AG04449 (cell line): ENCODE results near the gene C5orf15.

Experiments used
- CTCF ChIA-PET: fragments of 350-600 bp; formaldehyde crosslinking; extraction: SDS; loops from one replicate; lab custom pipeline; 2021; ENCODE audit warnings: antibody characterized with exemption; lab: Yijun Ruan, JAX
- POLR2A ChIA-PET: fragments of 400-600, 350-600 bp; formaldehyde crosslinking; extraction: SDS; loops from one replicate; lab custom pipeline; 2020; ENCODE audit warnings: antibody characterized with exemption, inconsistent platforms; lab: Yijun Ruan, JAX
- DNase-seq: peaks from one replicate; pipeline ENCODE4 v3.0.0-alpha.2; 2010; ENCODE audit warnings: low read depth, low spot score
- H3K4me3 ChIP-seq: 2 replicates; pipeline ENCODE4 v1.5.1; 2011; ENCODE audit warnings: low read depth, mild to moderate bottlenecking, control low read depth, low read length
- TF ChIP-seq, protein P1 (sequence below): IDR thresholded peaks from one replicate; pipeline ENCODE4 v1.5.1; 2011; ENCODE audit warnings: mild to moderate bottlenecking, moderate library complexity, low read length, control low read depth, inconsistent platforms; ENCODE audit not compliant: insufficient read depth; ENCODE audit errors: missing control alignments

The C5orf15 gene

DNA sequence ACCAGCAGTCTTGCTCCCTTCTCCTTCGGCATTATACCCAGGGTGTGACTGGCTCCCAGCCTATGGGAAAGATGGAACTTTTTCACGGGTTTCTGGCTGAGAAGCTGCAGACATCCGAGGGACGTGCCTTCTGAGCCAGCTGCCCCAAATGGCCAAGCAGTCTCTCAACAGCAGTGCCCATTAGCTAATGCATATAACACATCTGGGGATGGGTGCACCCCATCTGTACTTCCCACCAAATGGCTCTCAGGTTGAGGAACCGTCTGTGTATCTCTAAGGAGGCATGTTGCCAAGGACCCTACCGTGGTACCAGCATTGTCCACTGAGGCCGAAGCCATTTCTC lies 25.0 kb downstream of the C5orf15 start:
- ChIA-PET CTCF (no interaction called here), POLR2A (no interaction called here)
- TF ChIP-seq, protein P1, sequence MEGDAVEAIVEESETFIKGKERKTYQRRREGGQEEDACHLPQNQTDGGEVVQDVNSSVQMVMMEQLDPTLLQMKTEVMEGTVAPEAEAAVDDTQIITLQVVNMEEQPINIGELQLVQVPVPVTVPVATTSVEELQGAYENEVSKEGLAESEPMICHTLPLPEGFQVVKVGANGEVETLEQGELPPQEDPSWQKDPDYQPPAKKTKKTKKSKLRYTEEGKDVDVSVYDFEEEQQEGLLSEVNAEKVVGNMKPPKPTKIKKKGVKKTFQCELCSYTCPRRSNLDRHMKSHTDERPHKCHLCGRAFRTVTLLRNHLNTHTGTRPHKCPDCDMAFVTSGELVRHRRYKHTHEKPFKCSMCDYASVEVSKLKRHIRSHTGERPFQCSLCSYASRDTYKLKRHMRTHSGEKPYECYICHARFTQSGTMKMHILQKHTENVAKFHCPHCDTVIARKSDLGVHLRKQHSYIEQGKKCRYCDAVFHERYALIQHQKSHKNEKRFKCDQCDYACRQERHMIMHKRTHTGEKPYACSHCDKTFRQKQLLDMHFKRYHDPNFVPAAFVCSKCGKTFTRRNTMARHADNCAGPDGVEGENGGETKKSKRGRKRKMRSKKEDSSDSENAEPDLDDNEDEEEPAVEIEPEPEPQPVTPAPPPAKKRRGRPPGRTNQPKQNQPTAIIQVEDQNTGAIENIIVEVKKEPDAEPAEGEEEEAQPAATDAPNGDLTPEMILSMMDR = no peak
- DNase-seq = no peak
- H3K4me3 ChIP-seq = no peak overlapping the region

DNA sequence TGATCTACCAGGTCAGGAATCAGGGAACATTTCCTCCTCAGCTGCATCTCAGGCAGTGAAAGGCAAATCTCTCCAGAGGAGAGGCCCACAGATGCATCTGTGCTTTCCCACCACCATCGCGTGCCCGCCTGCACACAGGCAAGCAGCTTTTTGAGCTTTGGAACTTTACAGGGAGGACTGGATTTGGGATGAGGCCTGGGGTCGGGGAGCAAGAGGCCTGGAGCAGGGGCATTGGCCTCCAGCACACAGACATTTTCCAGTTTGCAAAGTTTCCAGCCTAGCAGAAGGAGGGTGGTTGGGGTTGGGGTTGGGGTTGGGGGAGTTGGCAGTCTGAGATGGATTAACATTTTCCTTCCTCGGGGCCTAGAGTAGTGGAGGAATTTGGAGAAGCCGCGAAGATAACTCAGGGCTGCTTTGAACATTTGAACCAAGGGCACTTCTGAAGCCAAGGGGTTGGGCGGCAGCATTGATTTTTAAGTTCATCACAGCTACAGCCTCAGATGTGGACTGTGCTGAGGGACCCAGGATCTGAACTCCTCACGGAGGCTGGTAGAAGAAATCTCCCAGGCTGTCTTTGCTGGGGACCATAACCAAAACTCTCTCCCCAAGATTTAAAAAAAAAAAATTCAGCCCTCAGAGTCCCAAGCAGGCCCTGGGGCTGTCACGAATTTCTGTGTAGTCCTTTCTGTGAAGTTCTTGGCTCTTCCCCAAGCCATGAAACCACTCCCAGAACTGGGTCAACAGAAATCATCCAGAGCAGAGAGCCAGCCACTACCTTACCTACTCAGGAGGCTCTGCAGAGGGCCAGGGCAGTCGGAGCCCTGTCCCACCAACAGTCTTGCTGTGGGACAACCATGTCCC lies 25.6 kb downstream of the C5orf15 start:
- CTCF ChIA-PET = interaction anchor here (1.0 kb wide), 1 partner anchor 188 kb away, joined by 3 read pairs; no protein-coding TSS in a partner anchor
- POLR2A ChIA-PET = no interaction called here
- H3K4me3 ChIP-seq = no peak overlapping the region
- TF ChIP-seq, protein P1 = no peak
- no peak for DNase-seq

DNA sequence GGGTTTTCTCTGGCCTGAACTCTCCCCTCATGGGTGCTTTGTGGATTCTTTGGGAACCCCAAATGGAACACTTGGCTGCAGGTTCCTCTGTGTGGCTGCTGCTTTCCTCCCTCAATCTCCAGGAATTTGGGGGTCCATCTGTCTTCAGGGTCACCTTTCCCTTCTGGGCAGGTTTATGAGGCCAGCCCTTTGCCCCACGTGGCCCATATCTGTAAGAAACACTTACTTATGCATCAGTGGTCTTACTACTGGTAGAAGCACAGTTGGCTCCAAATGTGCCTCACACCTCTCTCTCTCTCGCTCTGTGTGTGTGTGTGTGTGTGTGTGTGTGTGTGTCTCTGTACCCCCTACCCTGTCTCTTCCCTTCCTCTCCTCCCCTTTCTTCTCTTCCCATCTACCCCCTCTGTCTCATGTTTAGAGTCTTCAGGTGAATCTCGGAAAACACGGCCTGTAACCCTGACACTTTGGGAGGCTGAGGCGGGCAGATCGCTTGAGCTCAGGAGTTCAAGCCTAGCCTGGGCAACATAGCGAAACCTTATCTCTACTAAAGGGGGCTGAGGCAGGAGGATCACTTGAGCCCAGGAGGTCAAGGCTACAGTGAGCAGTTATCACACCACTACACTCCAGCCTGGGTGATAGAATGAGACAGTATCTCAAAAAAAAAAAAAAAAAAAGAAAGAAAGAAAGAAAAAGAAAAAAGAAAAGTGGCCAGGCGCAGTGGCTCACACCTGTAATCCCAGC lies 26.8 kb downstream of the C5orf15 start:
- ChIA-PET CTCF (no interaction called here), POLR2A (no interaction called here)
- TF ChIP-seq, protein P1 = no peak
- DNase-seq = no peak
- H3K4me3 ChIP-seq = no peak overlapping the region

DNA sequence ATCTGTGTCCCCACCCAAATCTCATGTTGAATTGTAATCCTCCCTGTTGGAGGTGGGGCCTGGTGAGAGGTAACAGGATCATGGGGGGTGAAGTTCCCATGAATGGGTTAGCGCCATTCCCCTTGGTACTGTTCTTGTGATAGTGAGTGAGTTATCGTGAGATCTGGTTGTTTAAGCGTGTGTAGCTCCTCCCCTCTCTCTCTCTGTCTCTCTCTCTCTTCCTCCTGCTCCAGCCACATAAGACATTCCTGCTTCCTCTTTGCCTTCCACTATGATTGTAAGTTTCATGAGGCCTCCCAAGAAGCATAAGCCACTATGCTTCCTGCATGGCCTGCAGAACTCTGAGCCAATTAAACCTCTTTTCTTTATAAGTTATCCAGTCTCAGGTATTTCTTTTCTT lies 28.8 kb downstream of the C5orf15 start:
- H3K4me3 ChIP-seq = no peak overlapping the region
- POLR2A ChIA-PET = no interaction called here
- DNase-seq = no peak
- TF ChIP-seq, protein P1 = no peak
- CTCF ChIA-PET = no interaction called here

DNA sequence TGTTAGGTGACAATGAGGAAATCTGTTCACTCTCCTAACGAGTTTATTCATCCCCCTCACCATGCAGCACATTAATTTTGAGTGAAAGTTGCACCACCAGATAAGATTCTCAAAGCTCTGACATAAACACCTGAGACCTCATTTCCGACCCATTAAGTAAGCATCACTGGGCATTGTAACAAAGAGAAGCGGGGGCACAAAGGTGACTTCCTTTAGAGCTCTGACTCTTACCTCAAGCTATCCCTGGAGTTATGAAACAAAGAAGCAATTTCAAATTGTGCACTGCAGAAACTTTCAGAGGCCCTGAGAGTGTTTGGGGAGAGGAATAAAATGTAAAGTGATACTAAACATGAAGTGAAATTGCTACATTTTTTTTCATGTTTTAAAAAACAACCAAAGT lies 29.5 kb downstream of the C5orf15 start:
- ChIA-PET POLR2A (no interaction called here), CTCF (no interaction called here)
- no peak overlapping the region for H3K4me3 ChIP-seq
- no peak for DNase-seq
- TF ChIP-seq, protein P1 = no peak
